NK-92 (cell line): Measurements from ENCODE around the gene PRMT1.
A peak's percentile ranks its signal among the peaks of the same experiment; 100 is the strongest.
"Not testable (repeated sequence)": the region's sequence is repeated elsewhere in the genome, so short reads cannot be mapped to it uniquely, and the experiment has no call there.

Source experiments
- DNase-seq: peaks from one replicate; lab custom pipeline; 2025; ENCODE audit not compliant: unreplicated experiment; lab: John Stamatoyannopoulos, UW

The PRMT1 gene

GRCh38 chr19:49677231-49677900, at the start of gene PRMT1:
Gene PRMT1, plus strand, starts transcription at chr19:49677271. Its CDS starts 10 bp downstream, at chr19:49677281.
- no peak for DNase-seq

DNA sequence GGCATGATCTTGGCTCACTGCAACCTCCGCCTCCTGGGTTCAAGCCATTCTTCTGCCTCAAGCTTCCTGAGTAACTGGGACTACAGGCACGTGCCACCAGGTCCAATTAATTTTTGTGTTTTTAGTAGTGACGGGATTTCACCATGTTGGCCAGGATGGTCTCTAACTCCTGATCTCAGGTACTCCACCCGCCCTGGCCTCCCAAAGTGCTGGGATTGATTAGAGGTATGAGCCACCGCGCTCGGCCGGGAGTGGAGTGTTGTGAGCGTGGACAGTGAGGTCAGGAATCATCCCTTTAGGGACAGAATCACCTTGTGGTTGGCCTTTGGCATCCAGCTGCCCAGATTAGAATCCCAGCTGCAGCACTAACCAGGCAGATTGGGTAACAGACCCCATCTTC, 47.4 kb upstream of the PRMT1 start:
- DNase-seq = no peak

- no peak for DNase-seq
Observed at GRCh38 chr19:49631014-49631588, 46.0 kb upstream of the PRMT1 start.

DNA sequence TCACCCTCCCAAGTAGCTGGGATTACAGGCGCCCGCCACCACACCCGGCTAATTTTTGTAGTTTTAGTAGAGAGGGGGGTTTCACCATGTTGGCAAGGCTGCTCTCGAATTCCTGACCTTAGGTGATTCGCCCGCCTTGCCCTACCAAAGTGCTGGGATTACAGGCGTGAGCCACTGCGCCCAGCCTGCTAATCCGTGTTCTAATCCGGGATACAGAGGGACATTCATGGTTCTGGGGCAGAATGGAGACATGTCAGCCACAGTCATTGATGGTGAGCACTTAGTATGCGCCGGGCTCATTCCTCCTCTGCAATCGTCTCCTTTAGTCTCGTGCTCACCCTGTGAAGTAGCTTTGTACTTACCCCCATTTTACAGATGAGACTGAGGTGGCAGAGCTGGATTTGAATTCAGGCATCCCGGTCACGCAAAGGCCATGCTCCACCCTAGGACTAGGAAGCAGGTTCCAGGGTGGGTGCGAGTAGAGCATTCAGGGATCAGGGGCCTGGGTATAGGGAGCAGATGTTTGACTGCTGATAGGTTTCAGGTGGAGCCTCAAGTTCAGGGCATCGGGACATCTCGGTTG, 45.4 kb upstream of the PRMT1 start:
- no peak for DNase-seq

GRCh38 chr19:49632576-49632975, 44.5 kb upstream of the PRMT1 start:
- DNase-seq = no peak

- not testable (repeated sequence) for DNase-seq
Observed at GRCh38 chr19:49633273-49633672, 43.8 kb upstream of the PRMT1 start.

- no peak for DNase-seq
Observed at GRCh38 chr19:49635530-49636232, 41.4 kb upstream of the PRMT1 start.

- no peak for DNase-seq
Observed at GRCh38 chr19:49636233-49636932, 40.7 kb upstream of the PRMT1 start.

GRCh38 chr19:49637821-49638738, 39.0 kb upstream of the PRMT1 start:
- no peak for DNase-seq

GRCh38 chr19:49639401-49640112, 37.5 kb upstream of the PRMT1 start:
- no peak for DNase-seq

DNA sequence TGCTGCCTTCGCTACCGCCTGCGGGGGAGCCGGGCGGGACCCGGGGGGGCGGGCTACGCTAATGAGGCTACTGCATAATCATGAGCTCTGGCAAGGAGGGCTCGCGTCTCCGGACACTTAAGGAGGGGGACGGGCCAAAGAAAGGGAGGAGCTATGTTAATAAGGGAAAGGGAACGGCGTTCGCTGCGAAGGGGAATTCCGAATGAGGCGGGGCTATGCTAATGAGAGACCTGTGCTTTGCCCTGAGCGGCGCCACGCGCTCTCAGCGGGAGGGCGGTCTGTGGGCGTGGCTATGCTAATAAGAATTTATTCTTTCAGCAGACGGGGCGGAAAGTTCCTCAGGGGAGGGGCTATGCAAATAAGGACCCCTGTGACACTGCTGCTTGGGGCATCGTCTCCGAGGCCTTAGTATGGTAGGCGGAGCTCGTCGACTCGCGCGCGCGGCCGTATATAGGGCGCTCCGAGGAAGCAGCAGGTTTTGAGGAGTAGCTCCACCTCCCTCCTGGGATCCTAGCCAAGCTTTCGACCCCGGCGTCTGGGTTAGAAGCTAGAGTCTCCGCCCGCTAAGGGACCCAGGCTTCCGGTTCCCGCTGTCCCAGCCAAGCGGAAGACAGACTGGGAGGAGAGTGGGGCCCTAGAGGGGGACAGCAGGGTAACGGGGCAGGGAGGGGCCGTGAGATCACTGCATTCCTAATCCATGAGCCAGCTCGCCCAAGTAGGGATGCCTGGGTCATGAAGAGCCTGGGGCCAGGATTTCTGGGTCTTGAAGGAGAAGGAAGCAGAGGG, 36.8 kb upstream of the PRMT1 start, which contains the start of gene RRAS:
Gene RRAS, minus strand, starts transcription at position 31 of the 786 bp plus-strand sequence. CDS start 45 bp downstream, outside the sequence.
- DNase-seq = peak; percentile 99

DNA sequence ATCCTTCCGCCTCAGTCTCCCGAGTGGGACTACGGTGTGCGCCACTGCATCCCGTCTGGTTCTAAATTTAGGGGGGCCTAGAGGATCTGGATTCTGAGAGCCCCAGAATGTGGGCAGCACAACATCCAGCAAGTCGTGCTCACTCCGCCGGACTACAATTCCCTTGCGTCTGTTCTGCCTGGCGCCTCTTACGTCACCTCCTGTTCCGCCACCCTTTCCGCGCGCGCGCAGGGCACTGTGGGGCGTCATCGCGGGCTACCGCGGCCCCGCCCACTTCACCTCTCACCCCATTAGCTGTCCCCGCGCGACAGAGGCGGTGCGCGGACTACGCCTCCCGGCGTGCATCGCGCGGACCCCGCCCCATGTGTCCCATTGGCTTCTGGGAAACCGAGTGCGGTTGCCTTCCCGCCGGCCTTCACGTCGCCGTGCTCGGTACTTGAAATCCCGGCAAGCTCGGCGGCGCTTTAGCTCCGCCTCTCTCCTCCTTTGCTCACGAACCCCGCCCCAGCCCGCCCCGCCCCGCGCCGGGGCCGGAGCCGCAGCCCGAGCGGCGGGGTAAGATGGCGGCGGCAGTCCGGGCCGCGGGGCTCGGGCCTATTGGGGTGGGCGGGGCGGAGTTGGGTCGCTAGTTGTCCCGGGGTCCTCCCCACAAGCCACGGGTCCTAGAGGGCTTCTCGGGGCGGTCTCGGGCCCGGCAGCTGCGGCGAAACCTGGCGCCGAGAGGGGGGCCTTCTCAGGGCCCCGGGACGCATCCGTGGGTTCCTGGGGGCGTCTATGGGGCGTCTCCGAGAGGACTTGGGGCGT, 35.2 kb upstream of the PRMT1 start, which contains the start of gene SCAF1:
Gene SCAF1, plus strand, starts transcription at position 522 of the 804 bp plus-strand sequence. CDS start 2,818 bp downstream, outside the sequence.
- peak; percentile 94 for DNase-seq

DNA sequence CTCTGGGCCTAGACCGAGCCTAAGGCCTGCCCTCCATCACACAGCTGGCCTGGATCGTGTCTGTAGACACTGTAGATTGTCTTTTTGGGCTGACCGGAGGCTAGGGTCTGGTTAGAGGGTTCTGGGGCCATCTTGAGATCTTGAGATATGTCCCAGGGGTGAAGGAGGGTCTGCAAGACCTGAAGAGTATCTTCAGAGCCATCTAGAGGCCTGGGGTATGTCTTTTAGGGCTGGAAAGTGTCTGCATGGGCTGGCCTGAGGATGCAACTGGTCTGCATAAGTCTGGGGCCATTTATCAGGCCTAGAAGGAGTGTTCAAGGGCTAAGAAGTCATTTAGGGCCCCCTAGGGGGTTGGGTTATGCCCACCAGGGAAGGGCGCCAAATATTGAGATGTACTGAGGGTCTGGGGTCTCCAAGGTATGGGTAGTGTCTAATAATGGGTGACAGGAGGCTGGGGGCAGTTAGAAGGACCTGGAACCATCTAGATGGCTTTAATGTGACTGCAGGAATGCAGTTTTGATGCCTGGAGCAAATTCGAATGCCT, 34.5 kb upstream of the PRMT1 start:
- no peak for DNase-seq

DNA sequence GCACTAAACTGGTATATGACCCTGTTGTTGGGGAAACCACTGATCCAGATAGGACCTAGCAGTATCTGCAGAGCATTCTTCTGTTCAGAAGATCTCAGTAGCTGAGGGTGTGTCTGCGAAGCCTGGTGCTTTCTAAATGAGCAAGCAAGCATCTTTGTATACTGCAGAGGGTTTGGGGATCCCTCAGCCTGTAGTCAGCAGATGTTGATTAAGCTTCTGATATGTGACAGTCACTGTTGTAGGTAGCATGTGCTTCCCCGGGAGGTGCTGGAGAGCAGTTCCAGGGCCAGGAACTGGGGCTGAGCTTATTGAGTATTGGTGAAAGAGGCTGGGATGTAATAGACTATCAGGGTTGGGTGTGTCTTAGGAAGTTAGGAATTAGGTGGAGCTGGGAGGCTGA, 33.6 kb upstream of the PRMT1 start:
- DNase-seq = no peak

DNA sequence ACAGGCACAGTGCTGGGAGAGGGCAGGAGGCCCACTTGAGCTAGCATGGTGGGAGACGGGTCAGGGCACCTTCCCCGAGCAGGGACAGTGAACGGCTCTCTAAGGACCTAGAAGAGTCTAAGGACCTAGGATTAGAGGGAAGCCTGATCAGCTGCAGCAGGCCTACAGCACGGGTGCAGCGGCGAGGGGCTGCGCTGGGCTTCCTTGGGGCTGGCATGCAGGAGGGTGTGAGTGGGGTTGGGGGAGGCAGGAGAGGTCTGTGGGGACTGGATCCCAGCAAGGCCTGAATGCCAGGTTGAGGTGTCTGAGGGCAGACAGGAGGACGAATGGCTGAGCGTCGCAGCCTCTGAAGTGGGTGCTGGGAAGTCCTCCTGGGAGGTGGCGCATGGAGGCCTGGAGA, 31.5 kb upstream of the PRMT1 start:
- DNase-seq = no peak

DNA sequence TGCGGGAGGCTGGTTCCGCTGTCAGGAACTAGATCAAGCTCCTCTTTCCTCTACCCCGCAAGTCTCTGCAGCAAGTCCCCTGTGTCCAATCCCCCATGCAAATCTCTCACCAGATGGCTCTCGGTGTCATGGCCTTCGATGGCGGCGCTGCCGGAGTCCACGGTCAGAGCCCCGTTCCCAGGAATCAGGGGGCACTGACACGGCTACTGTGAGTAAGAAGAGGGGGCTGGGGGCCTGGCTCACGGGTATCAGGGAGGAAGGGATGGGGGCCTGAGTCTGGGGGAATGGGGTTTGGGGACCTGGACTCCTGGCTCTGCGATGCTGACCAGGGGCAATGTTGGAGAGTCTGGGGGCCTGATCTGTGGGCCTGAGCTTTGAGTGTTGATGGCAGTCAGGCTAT, 31.1 kb upstream of the PRMT1 start:
- DNase-seq = no peak

DNA sequence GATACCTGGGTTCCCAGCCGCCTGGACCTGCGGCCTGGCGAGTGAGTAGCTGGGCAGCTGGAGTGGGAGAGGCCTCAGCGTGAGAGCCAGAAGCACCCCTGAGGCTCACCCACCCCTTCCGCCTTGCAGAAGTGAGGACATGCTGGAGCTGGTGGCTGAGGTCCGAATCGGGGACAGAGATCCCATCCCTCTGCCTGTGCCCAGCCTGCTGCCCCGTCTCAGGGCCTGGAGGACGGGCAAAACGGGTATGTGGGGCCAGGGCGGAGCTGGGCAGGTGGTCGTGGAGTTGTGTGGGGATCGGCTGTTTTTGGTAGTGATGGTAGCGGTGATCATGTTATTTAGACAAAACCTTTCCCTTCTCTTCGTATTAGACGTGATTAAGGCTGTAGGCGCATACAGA, 30.5 kb upstream of the PRMT1 start:
- no peak for DNase-seq
